ENCODE measurements around the gene SSBP3.

The SSBP3 gene

GRCh38 chr1:54396261-54396933 is 9.8 kb downstream of the SSBP3 start:
- Histone ChIP-seq H3K9me3 (ENCODE audit: control insufficient read depth, low read length) (no peaks in the 10 kb centered on the region), H3K4me1 (no peaks in the 10 kb centered on the region), H2AFZ (no peak overlapping the region), H3K79me2 (peaks cover 8% of the 10 kb centered on the region), H3K4me3 (ENCODE audit: low read depth, low read length) (no peak overlapping the region), H3K27ac (no peak overlapping the region), H3K4me2 (ENCODE audit: low read length) (no peak overlapping the region), H3K27me3 (ENCODE audit: control insufficient read depth, insufficient read depth, low read length) (no peaks in the 10 kb centered on the region), H3K9ac (no peak overlapping the region), H3K36me3 (ENCODE audit: control insufficient read depth, insufficient read depth, low read length) (no peaks in the 10 kb centered on the region)
- TF ChIP-seq, protein P1, sequence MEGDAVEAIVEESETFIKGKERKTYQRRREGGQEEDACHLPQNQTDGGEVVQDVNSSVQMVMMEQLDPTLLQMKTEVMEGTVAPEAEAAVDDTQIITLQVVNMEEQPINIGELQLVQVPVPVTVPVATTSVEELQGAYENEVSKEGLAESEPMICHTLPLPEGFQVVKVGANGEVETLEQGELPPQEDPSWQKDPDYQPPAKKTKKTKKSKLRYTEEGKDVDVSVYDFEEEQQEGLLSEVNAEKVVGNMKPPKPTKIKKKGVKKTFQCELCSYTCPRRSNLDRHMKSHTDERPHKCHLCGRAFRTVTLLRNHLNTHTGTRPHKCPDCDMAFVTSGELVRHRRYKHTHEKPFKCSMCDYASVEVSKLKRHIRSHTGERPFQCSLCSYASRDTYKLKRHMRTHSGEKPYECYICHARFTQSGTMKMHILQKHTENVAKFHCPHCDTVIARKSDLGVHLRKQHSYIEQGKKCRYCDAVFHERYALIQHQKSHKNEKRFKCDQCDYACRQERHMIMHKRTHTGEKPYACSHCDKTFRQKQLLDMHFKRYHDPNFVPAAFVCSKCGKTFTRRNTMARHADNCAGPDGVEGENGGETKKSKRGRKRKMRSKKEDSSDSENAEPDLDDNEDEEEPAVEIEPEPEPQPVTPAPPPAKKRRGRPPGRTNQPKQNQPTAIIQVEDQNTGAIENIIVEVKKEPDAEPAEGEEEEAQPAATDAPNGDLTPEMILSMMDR (IDR thresholded peaks at IDR 0.05): no peak

GRCh38 chr1:54395281-54395934 is 10.8 kb downstream of the SSBP3 start:
- Histone ChIP-seq H3K9ac (no peak overlapping the region), H3K27me3 (ENCODE audit: control insufficient read depth, insufficient read depth, low read length) (no peaks in the 10 kb centered on the region), H3K27ac (no peak overlapping the region), H3K4me3 (ENCODE audit: low read depth, low read length) (no peak overlapping the region), H2AFZ (no peak overlapping the region), H3K4me2 (ENCODE audit: low read length) (no peak overlapping the region), H3K4me1 (no peaks in the 10 kb centered on the region), H3K9me3 (ENCODE audit: control insufficient read depth, low read length) (no peaks in the 10 kb centered on the region), H3K36me3 (ENCODE audit: control insufficient read depth, insufficient read depth, low read length) (no peaks in the 10 kb centered on the region), H3K79me2 (peaks cover 8% of the 10 kb centered on the region)
- TF ChIP-seq, protein P1 (IDR thresholded peaks at IDR 0.05): no peak

- Histone ChIP-seq H2AFZ (no peak overlapping the region), H3K4me2 (ENCODE audit: low read length) (no peak overlapping the region), H3K79me2 (peaks cover 8% of the 10 kb centered on the region), H3K4me3 (ENCODE audit: low read depth, low read length) (no peak overlapping the region), H3K9ac (no peak overlapping the region), H3K36me3 (ENCODE audit: control insufficient read depth, insufficient read depth, low read length) (no peaks in the 10 kb centered on the region), H3K9me3 (ENCODE audit: control insufficient read depth, low read length) (no peaks in the 10 kb centered on the region), H3K27me3 (ENCODE audit: control insufficient read depth, insufficient read depth, low read length) (no peaks in the 10 kb centered on the region), H3K4me1 (no peaks in the 10 kb centered on the region), H3K27ac (no peak overlapping the region)
- TF ChIP-seq, protein P1 (IDR thresholded peaks at IDR 0.05): no peak
Observed at GRCh38 chr1:54394104-54394503, 12.1 kb downstream of the SSBP3 start.

- Histone ChIP-seq H3K4me3 (ENCODE audit: low read depth, low read length) (no peak overlapping the region), H3K79me2 (peaks cover 8% of the 10 kb centered on the region), H3K9ac (no peak overlapping the region), H3K9me3 (ENCODE audit: control insufficient read depth, low read length) (no peaks in the 10 kb centered on the region), H3K27me3 (ENCODE audit: control insufficient read depth, insufficient read depth, low read length) (no peaks in the 10 kb centered on the region), H2AFZ (no peak overlapping the region), H3K36me3 (ENCODE audit: control insufficient read depth, insufficient read depth, low read length) (no peaks in the 10 kb centered on the region), H3K27ac (no peak overlapping the region), H3K4me2 (ENCODE audit: low read length) (no peak overlapping the region), H3K4me1 (no peaks in the 10 kb centered on the region)
- TF ChIP-seq, protein P1 (IDR thresholded peaks at IDR 0.05): no peak
Observed at GRCh38 chr1:54392401-54392800, 13.8 kb downstream of the SSBP3 start.

All from parathyroid adenoma (tissue), 2 donors.